ENCODE data around the gene AGBL1. TPM values are rescaled to one million over a fixed set of nuclear protein-coding genes. Genes with fewer than 3 reads are reported as not detected.

Gene AGBL1
- polyA plus RNA-seq, 1 experiment, result not detected

DNA sequence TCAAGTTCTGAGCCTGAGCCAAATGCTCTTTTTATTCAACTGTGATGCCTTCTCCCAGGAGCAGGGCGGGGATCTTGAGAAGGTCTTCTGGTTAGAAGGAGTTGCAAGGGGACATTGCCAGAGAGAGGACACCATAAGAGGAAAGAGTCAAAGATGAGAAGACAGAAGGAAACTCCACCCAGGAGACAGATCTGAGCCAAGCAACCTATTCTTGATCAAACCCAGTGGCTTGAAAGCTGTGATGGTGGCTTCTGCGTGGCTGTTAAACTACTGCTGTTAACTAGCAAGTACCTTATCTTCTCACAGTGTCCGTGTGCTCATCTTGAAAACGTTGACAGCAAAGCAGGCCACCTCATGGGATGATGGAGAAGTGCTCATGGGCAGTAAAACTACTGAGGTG is 19.8 kb upstream of the AGBL1 start:
- no peak overlapping the region for H3K27ac ChIP-seq (ENCODE audit: low read depth, low read length)
- no peaks in the 10 kb centered on the region; the same call in 1 of the 2 replicates for H3K9me3 ChIP-seq (ENCODE audit: control insufficient read depth, insufficient read depth, low read length)
- no peak for TF ChIP-seq CTCF (IDR thresholded peaks at IDR 0.05; ENCODE audit: low read depth, low read length)
- no peaks in the 10 kb centered on the region for H3K27me3 ChIP-seq (ENCODE audit: control insufficient read depth, insufficient read depth, low read length)
- POLR2A ChIA-PET, result no interaction called here
- no peak overlapping the region for H3K4me3 ChIP-seq (ENCODE audit: low read depth, low read length)
- no peak for DNase-seq (ENCODE audit: low read depth, low spot score)
- CTCF ChIA-PET, result no interaction called here

DNA sequence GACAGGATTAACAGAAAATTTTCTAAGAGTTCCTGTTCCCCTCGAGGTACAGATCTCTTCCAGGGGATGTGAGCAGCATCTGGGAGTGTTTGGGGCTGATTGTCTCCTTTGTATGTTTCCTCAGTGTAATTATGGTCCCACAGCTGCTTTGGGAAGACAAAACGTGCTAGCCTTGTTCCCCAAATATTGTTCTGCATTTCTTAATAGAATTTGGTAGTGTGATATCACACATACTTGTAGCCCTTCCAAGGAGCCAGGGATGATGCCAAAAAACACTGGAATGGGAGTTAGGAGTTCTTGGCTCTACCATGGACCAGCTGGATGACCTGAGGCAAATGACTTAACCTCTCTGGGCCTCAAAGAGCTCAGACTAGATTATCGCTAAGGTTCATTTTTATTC is 19.0 kb upstream of the AGBL1 start:
- ChIA-PET POLR2A (no interaction called here), CTCF (no interaction called here)
- no peak for TF ChIP-seq CTCF (IDR thresholded peaks at IDR 0.05; ENCODE audit: low read depth, low read length)
- no peak for DNase-seq (ENCODE audit: low read depth, low spot score)
- Histone ChIP-seq H3K9me3 (ENCODE audit: control insufficient read depth, insufficient read depth, low read length) (no peaks in the 10 kb centered on the region; the same call in 1 of the 2 replicates), H3K27ac (ENCODE audit: low read depth, low read length) (no peak overlapping the region), H3K4me3 (ENCODE audit: low read depth, low read length) (no peak overlapping the region), H3K27me3 (ENCODE audit: control insufficient read depth, insufficient read depth, low read length) (no peaks in the 10 kb centered on the region)

DNA sequence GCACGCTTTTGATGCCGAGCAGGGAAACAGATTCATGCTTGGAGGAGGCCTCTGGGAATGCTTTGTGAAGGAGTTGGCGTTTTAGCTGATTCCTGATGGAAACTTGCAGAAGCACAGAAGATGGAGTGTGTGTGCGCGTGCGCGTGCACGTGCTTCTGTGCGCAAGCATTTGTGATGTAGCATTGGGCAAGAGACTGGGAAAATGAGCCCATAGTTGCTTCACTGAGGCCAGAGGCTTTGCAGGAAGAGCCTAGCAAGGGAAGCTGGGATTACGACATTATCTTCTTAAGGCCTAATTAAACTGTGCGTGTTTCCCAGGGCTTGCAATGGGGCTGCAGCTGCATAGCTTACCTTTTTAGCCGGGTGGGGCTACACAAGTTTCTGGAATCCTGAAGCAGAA is 18.1 kb upstream of the AGBL1 start:
- no peak overlapping the region for H3K27ac ChIP-seq (ENCODE audit: low read depth, low read length)
- ChIA-PET CTCF (no interaction called here), POLR2A (no interaction called here)
- no peak for TF ChIP-seq CTCF (IDR thresholded peaks at IDR 0.05; ENCODE audit: low read depth, low read length)
- H3K9me3 ChIP-seq (ENCODE audit: control insufficient read depth, insufficient read depth, low read length), result no peaks in the 10 kb centered on the region; the same call in 1 of the 2 replicates
- no peak overlapping the region for H3K4me3 ChIP-seq (ENCODE audit: low read depth, low read length)
- no peak for DNase-seq (ENCODE audit: low read depth, low spot score)
- H3K27me3 ChIP-seq (ENCODE audit: control insufficient read depth, insufficient read depth, low read length), result no peaks in the 10 kb centered on the region

GRCh38 chr15:86062646-86063243 is 16.9 kb upstream of the AGBL1 start:
- no peak for TF ChIP-seq CTCF (IDR thresholded peaks at IDR 0.05; ENCODE audit: low read depth, low read length)
- no peak overlapping the region for H3K27ac ChIP-seq (ENCODE audit: low read depth, low read length)
- CTCF ChIA-PET, result interaction anchor here (0.7 kb wide), 1 partner anchor 192 kb away, joined by 4 read pairs; no protein-coding TSS in a partner anchor
- no peak overlapping the region for H3K4me3 ChIP-seq (ENCODE audit: low read depth, low read length)
- H3K9me3 ChIP-seq (ENCODE audit: control insufficient read depth, insufficient read depth, low read length), result no peaks in the 10 kb centered on the region; the same call in 1 of the 2 replicates
- POLR2A ChIA-PET, result no interaction called here
- DNase-seq (ENCODE audit: low read depth, low spot score), result no peak
- H3K27me3 ChIP-seq (ENCODE audit: control insufficient read depth, insufficient read depth, low read length), result no peaks in the 10 kb centered on the region

DNA sequence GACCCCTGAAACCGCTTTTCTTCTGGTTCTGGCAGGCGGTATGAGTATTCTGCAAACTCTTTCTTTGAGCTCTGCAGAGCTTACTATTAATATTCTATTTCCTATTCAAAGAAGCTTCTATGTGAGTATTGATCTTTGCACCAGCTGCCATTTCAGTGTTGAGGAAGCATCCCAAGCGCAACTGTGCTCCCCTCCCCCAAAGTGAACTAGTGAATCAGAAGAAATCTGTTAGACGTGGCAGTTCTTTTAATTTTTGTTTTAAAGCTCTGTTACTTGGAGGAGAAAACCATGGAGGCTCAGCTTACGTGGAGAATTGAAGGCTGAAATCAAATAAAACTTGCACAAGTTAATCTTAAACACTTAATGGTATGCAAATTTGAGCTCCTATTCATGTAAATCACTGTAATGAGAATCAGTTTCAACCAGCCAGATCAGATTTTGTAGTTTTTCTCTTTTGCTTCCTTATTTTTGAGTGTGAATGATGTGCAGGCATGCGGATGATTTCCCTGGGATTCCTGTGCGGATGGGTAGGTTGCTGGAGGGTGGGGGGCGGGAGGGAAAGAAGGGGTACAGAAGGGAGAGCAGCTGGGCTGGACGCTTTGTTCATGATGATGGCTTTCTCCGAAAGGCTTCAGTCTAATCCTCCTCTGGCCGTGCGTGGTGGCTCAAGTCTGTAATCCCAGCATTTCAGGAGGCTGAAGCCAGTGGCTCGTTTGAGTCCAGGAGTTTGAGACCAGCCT is 16.1 kb upstream of the AGBL1 start:
- Histone ChIP-seq H3K27me3 (ENCODE audit: control insufficient read depth, insufficient read depth, low read length) (no peaks in the 10 kb centered on the region), H3K4me3 (ENCODE audit: low read depth, low read length) (no peak overlapping the region), H3K27ac (ENCODE audit: low read depth, low read length) (no peak overlapping the region), H3K9me3 (ENCODE audit: control insufficient read depth, insufficient read depth, low read length) (no peaks in the 10 kb centered on the region; the same call in 1 of the 2 replicates)
- no peak for TF ChIP-seq CTCF (IDR thresholded peaks at IDR 0.05; ENCODE audit: low read depth, low read length)
- ChIA-PET CTCF (no interaction called here), POLR2A (no interaction called here)
- DNase-seq (ENCODE audit: low read depth, low spot score), result no peak
